ENCODE results near the gene TAS1R3. TPM values are rescaled to one million over a fixed set of nuclear protein-coding genes. Genes with fewer than 3 reads are reported as not detected.

Gene TAS1R3
- total RNA-seq, 1 experiment from 2014 or later, result 0.28 TPM

GRCh38 chr1:1355416-1355815 lies 24.3 kb downstream of the TAS1R3 start:
- Histone ChIP-seq H3K79me1 (ENCODE audit: insufficient read depth, low read depth, low read length, poor library complexity, severe bottlenecking) (no peaks in the 10 kb centered on the region), H3K27me3 (ENCODE audit: insufficient read depth, low read length) (peaks cover 4% of the 10 kb centered on the region; the same call in 1 of the 2 replicates), H3K14ac (ENCODE audit: insufficient read depth, low read length) (no peak overlapping the region), H3T11ph (ENCODE audit: low read length) (no peak overlapping the region), H3K4me2 (ENCODE audit: insufficient read depth, insufficient read length, low read length) (peak overlapping the region; percentile 62), H3K23ac (ENCODE audit: insufficient read length, low read depth, low read length) (no peak overlapping the region), H3K18ac (ENCODE audit: insufficient read length, low read depth, low read length) (no peak overlapping the region), H2BK12ac (ENCODE audit: insufficient read length, low read depth, low read length) (no peak overlapping the region), H3K4ac (ENCODE audit: low read depth, low read length) (no peak overlapping the region), H3K23me2 (ENCODE audit: insufficient read length, low read depth, low read length, poor library complexity, severe bottlenecking) (peaks cover 7% of the 10 kb centered on the region), H4K8ac (replicated peaks; ENCODE audit: insufficient read length, low read depth, low read length) (no peak overlapping the region), H3K27ac (ENCODE audit: insufficient read length, low read depth, low read length) (no peak overlapping the region), H3K4me1 (ENCODE audit: insufficient read depth, low read length) (no peaks in the 10 kb centered on the region; the same call in 1 of the 2 replicates), H3K9me3 (ENCODE audit: control insufficient read depth, low read depth, low read length) (no peaks in the 10 kb centered on the region), H2BK20ac (ENCODE audit: low read depth, low read length, poor library complexity, severe bottlenecking) (no peak overlapping the region), H2AK5ac (ENCODE audit: insufficient read length, low read length) (no peak overlapping the region), H2AFZ (ENCODE audit: low read length) (no peak overlapping the region), H4K5ac (ENCODE audit: insufficient read length, low read depth, low read length) (no peak overlapping the region), H3K9ac (ENCODE audit: extremely low read depth, insufficient read length, low read length) (no peak overlapping the region), H2BK120ac (ENCODE audit: low read depth, low read length, poor library complexity, severe bottlenecking) (no peak overlapping the region), H3K56ac (ENCODE audit: insufficient read length, low read depth, low read length) (no peak overlapping the region), H2BK15ac (ENCODE audit: low read depth, low read length) (no peak overlapping the region), H4K91ac (ENCODE audit: insufficient read length, low read depth, low read length) (no peak overlapping the region), H4K20me1 (ENCODE audit: control insufficient read depth, insufficient read depth, insufficient read length) (no peaks in the 10 kb centered on the region), H3K79me2 (ENCODE audit: insufficient read depth, low read length) (no peaks in the 10 kb centered on the region), H2BK5ac (ENCODE audit: insufficient read length, low read length) (no peak overlapping the region)
- Mint-ChIP-seq H3K36me3 (ENCODE audit: insufficient read depth in 1 of 3, low read depth in 3 of 3) (peaks cover 0 to 8% (median 2%) of the 10 kb centered on the region in 3 experiments; a peak in 1 of 7 replicates), H3K4me3 (no peak overlapping the region), H3K9me3 (no peaks in the 10 kb centered on the region), H3K27me3 (ENCODE audit: low read depth) (peaks cover 37% of the 10 kb centered on the region), H3K27ac (no peak overlapping the region), H3K4me1 (peaks cover 27 to 52% of the 10 kb centered on the region in 2 experiments)
- DNase-seq, result no peak
- no CpG with 5 or more reads among the region's 52 CpGs for WGBS (ENCODE audit: extremely low coverage, insufficient read length, low lambda C conversion rate)
- TF ChIP-seq CTCF (conservative IDR thresholded peaks at IDR 0.05), result no peak
